ENCODE results near the gene CDC6. TPM values are rescaled to one million over a fixed set of nuclear protein-coding genes. Genes with fewer than 3 reads are reported as not detected.

Gene CDC6
- total RNA-seq, 1 experiment from 2014 or later, result 96.8 TPM

DNA sequence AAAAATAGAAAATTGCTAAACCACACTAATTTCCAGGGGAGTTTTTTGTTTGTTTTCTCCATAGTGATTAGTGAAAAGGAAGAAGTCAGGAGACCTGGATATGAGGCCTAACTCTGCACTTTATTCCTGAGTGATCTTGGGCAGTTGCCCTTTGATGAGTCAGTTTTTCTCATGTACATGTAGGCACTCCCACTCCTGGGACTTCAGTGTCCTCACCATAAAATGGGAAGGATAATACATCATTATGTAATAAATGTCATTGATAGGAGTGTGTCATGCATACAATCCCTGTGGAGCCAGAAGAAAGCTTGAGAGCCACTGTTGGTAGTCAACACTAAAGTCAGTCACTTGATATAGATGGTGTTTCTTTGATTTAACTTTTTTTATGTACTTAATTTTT lies 36.1 kb upstream of the CDC6 start:
- no peaks in the 10 kb centered on the region for H3K9me3 Mint-ChIP-seq (ENCODE audit: unreplicated experiment)
- intact Hi-C loops (cut with micrococcal nuclease), result no loop called here
- no peak overlapping the region for H3K4me3 Mint-ChIP-seq (ENCODE audit: unreplicated experiment)
- no TSS peak for BruUV-seq (replicated peaks)
- peaks cover 9% of the 10 kb centered on the region for H3K4me1 Mint-ChIP-seq (ENCODE audit: insufficient read depth, unreplicated experiment)
- ChIA-PET POLR2A (interaction anchor here (0.5 to 1.4 kb wide), 4 partner anchors 9 to 40 kb away, joined by 3 to 5 read pairs (median 4); no protein-coding TSS in a partner anchor), CTCF (interaction anchor here (1.2 to 1.6 kb wide), 2 partner anchors 31 to 138 kb away, joined by 3 to 7 read pairs; no protein-coding TSS in a partner anchor)
- peak overlapping the region; percentile 39 for H3K27ac Mint-ChIP-seq (ENCODE audit: low read depth, unreplicated experiment)
- DNase-seq (ENCODE audit: unreplicated experiment), result peak; percentile 86
- H3K36me3 Mint-ChIP-seq (ENCODE audit: insufficient read depth, unreplicated experiment), result peaks cover 20% of the 10 kb centered on the region
- no peaks in the 10 kb centered on the region for H3K27me3 Mint-ChIP-seq (ENCODE audit: insufficient read depth, unreplicated experiment)
- TF ChIP-seq, protein P1, sequence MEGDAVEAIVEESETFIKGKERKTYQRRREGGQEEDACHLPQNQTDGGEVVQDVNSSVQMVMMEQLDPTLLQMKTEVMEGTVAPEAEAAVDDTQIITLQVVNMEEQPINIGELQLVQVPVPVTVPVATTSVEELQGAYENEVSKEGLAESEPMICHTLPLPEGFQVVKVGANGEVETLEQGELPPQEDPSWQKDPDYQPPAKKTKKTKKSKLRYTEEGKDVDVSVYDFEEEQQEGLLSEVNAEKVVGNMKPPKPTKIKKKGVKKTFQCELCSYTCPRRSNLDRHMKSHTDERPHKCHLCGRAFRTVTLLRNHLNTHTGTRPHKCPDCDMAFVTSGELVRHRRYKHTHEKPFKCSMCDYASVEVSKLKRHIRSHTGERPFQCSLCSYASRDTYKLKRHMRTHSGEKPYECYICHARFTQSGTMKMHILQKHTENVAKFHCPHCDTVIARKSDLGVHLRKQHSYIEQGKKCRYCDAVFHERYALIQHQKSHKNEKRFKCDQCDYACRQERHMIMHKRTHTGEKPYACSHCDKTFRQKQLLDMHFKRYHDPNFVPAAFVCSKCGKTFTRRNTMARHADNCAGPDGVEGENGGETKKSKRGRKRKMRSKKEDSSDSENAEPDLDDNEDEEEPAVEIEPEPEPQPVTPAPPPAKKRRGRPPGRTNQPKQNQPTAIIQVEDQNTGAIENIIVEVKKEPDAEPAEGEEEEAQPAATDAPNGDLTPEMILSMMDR (IDR thresholded peaks at IDR 0.05; ENCODE audit: unreplicated experiment), result no peak

- Mint-ChIP-seq H3K27ac (ENCODE audit: low read depth, unreplicated experiment) (no peak overlapping the region), H3K4me3 (ENCODE audit: unreplicated experiment) (no peak overlapping the region), H3K36me3 (ENCODE audit: insufficient read depth, unreplicated experiment) (peaks cover 40% of the 10 kb centered on the region), H3K9me3 (ENCODE audit: unreplicated experiment) (no peaks in the 10 kb centered on the region), H3K27me3 (ENCODE audit: insufficient read depth, unreplicated experiment) (no peaks in the 10 kb centered on the region), H3K4me1 (ENCODE audit: insufficient read depth, unreplicated experiment) (peaks cover 9% of the 10 kb centered on the region)
- intact Hi-C loops (cut with micrococcal nuclease), result no loop called here
- TF ChIP-seq, protein P1 (IDR thresholded peaks at IDR 0.05; ENCODE audit: unreplicated experiment), result no peak
- BruUV-seq (replicated peaks), result no TSS peak
- no peak for DNase-seq (ENCODE audit: unreplicated experiment)
- POLR2A ChIA-PET, result interaction anchor here (0.9 kb wide), 1 partner anchor 80 kb away, joined by 3 read pairs; no protein-coding TSS in a partner anchor
- CTCF ChIA-PET, result no interaction called here
Measured at GRCh38 chr17:40253565-40253964, 34.1 kb upstream of the CDC6 start.

DNA sequence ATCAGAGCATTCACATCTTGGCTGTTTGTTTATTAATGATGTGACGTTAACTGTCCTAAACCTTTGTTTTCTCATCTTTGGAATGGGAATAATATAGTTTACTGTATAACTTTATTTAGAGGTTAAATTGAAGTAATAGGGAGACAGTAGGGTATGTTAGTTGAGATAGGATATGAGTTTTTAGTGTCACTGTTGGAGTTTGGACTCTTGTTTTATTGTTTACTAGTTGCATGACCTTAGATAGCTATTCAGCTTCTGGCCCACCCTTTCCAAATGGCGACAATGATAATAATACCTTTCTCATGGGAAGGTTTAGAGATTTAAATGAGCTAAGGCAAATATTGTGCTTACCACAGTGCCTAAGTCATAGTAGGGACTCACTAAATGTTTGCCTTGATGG lies 28.2 kb upstream of the CDC6 start:
- Mint-ChIP-seq H3K4me1 (ENCODE audit: insufficient read depth, unreplicated experiment) (no peaks in the 10 kb centered on the region), H3K36me3 (ENCODE audit: insufficient read depth, unreplicated experiment) (peaks cover 75% of the 10 kb centered on the region), H3K27me3 (ENCODE audit: insufficient read depth, unreplicated experiment) (no peaks in the 10 kb centered on the region), H3K4me3 (ENCODE audit: unreplicated experiment) (no peak overlapping the region), H3K27ac (ENCODE audit: low read depth, unreplicated experiment) (no peak overlapping the region), H3K9me3 (ENCODE audit: unreplicated experiment) (no peaks in the 10 kb centered on the region)
- intact Hi-C loops (cut with micrococcal nuclease), result no loop called here
- ChIA-PET POLR2A (interaction anchor here (1.3 kb wide), 1 partner anchor 18 kb away, joined by 5 read pairs; no protein-coding TSS in a partner anchor), CTCF (interaction anchor here (1.1 kb wide), 1 partner anchor 12 kb away, joined by 3 read pairs; no protein-coding TSS in a partner anchor)
- DNase-seq (ENCODE audit: unreplicated experiment), result no peak
- no TSS peak for BruUV-seq (replicated peaks)
- TF ChIP-seq, protein P1 (IDR thresholded peaks at IDR 0.05; ENCODE audit: unreplicated experiment), result no peak

- no TSS peak for BruUV-seq (replicated peaks)
Measured at GRCh38 chr17:40260528-40260927, 27.2 kb upstream of the CDC6 start.

More at GRCh38 chr17:40260528-40260927, 27.2 kb upstream of the CDC6 start:
- intact Hi-C loops (cut with micrococcal nuclease), result no loop called here
- H3K27ac Mint-ChIP-seq (ENCODE audit: low read depth, unreplicated experiment), result no peak overlapping the region
- H3K27me3 Mint-ChIP-seq (ENCODE audit: insufficient read depth, unreplicated experiment), result no peaks in the 10 kb centered on the region
- H3K9me3 Mint-ChIP-seq (ENCODE audit: unreplicated experiment), result no peaks in the 10 kb centered on the region
- DNase-seq (ENCODE audit: unreplicated experiment), result no peak
- TF ChIP-seq, protein P1 (IDR thresholded peaks at IDR 0.05; ENCODE audit: unreplicated experiment), result no peak
- H3K4me1 Mint-ChIP-seq (ENCODE audit: insufficient read depth, unreplicated experiment), result no peaks in the 10 kb centered on the region
- ChIA-PET CTCF (interaction anchor here (0.7 kb wide), 1 partner anchor 95 kb away, joined by 3 read pairs; no protein-coding TSS in a partner anchor), POLR2A (interaction anchor here (1.3 to 1.4 kb wide), 2 partner anchors 19 to 23 kb away, joined by 3 to 5 read pairs; no protein-coding TSS in a partner anchor)
- H3K4me3 Mint-ChIP-seq (ENCODE audit: unreplicated experiment), result no peak overlapping the region
- peaks cover 70% of the 10 kb centered on the region for H3K36me3 Mint-ChIP-seq (ENCODE audit: insufficient read depth, unreplicated experiment)

Measured in MCF 10A (cell line).